ENCODE measurements around the gene RANBP1.

RANBP1 gene

DNA sequence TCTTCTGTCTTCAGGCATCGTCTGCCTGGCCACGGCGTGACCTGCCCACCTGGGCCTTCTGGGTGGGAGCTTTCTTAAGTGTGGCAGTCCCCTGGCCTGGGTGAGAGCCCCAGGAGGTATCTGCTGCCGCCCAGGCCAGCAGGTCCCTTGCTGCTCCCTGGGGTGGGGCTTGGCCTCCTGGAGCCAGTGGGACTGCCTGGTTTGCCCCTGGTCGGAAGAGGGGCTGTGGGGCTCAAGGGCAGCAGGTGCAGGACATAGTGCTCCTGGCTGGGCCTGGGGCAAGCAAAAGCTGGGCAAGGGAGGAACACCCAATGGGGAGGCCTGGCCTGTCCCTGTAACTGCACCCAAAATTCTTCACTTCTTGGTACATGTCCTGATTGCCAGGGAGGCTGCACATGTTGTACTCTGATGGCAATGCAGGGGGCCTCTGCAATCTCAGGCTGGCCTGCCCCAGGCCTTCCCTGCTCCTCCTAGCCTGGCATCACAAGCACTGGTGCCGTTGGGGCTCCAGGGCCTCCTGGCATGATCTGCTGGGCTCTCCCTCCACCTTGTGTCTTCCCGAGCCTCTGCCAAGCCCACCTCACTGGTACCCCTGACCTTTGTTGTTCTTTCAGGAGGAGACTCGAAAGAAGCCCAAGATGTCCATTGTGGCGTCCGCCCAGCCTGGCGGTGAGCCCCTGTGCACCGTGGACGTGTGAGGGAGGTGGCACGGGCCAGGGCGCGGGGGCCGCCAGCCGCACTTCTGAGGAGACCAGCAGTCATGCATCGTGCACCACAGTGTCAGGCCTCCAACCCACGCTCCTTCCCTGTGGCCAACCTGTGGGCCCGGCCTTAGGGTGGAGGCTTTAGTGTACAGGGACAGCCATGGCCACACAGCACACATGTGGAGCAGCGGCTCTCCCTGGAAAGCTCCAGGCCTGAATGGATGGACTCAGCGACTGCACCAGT lies 6.2 kb upstream of the RANBP1 start:
- Histone ChIP-seq H3K27me3 (ENCODE audit: insufficient read depth, low read length, poor library complexity, severe bottlenecking) (no peaks in the 10 kb centered on the region), H3K36me3 (ENCODE audit: insufficient read depth, low read length) (peaks cover 91% of the 10 kb centered on the region; the same call in 1 of the 2 replicates), H3K9me3 (ENCODE audit: insufficient read depth, low read depth, low read length) (no peaks in the 10 kb centered on the region), H2AFZ (ENCODE audit: low read length) (no peak overlapping the region), H3K4me3 (ENCODE audit: low read length, poor library complexity, severe bottlenecking) (no peak overlapping the region), H3K79me2 (ENCODE audit: insufficient read depth, low read length) (peaks cover 28% of the 10 kb centered on the region; the same call in 1 of the 2 replicates), H3K4me2 (ENCODE audit: low read depth, low read length, poor library complexity, severe bottlenecking) (no peak overlapping the region), H4K20me1 (ENCODE audit: insufficient read depth, low read length, poor library complexity, severe bottlenecking) (peaks cover 21% of the 10 kb centered on the region), H3K9ac (ENCODE audit: low read depth, low read length, poor library complexity, severe bottlenecking) (no peak overlapping the region), H3F3A (ENCODE audit: low read depth) (no peaks in the 10 kb centered on the region), H3K9me2 (replicated peaks; ENCODE audit: low read depth, low read length) (no peaks in the 10 kb centered on the region), H3K4me1 (ENCODE audit: insufficient read depth, low read length, poor library complexity, severe bottlenecking) (no peaks in the 10 kb centered on the region)
- TF ChIP-seq EZH2phosphoT487 (IDR thresholded peaks at IDR 0.05; ENCODE audit: borderline replicate concordance), result no peak
- TF ChIP-seq CTCF (conservative IDR thresholded peaks at IDR 0.05; ENCODE audit: low read length), result no peak

GRCh38 chr22:20110359-20110985 lies 5.4 kb upstream of the RANBP1 start:
- no peaks in the 10 kb centered on the region for H3K27me3 ChIP-seq (ENCODE audit: insufficient read depth, low read length, poor library complexity, severe bottlenecking)
- peaks cover 84% of the 10 kb centered on the region; the same call in 1 of the 2 replicates for H3K36me3 ChIP-seq (ENCODE audit: insufficient read depth, low read length)
- H3K9me3 ChIP-seq (ENCODE audit: insufficient read depth, low read depth, low read length), result no peaks in the 10 kb centered on the region
- H3K4me3 ChIP-seq (ENCODE audit: low read length, poor library complexity, severe bottlenecking), result no peak overlapping the region
- peaks cover 14% of the 10 kb centered on the region for H4K20me1 ChIP-seq (ENCODE audit: insufficient read depth, low read length, poor library complexity, severe bottlenecking)
- H3K79me2 ChIP-seq (ENCODE audit: insufficient read depth, low read length), result peaks cover 28% of the 10 kb centered on the region
- no peak overlapping the region for H3K9ac ChIP-seq (ENCODE audit: low read depth, low read length, poor library complexity, severe bottlenecking)
- no peak overlapping the region for H3K4me2 ChIP-seq (ENCODE audit: low read depth, low read length, poor library complexity, severe bottlenecking)
- no peaks in the 10 kb centered on the region for H3F3A ChIP-seq (ENCODE audit: low read depth)
- H3K9me2 ChIP-seq (replicated peaks; ENCODE audit: low read depth, low read length), result no peaks in the 10 kb centered on the region
- no peak overlapping the region for H2AFZ ChIP-seq (ENCODE audit: low read length)
- no peak for TF ChIP-seq CTCF (conservative IDR thresholded peaks at IDR 0.05; ENCODE audit: low read length)
- no peak for TF ChIP-seq EZH2phosphoT487 (IDR thresholded peaks at IDR 0.05; ENCODE audit: borderline replicate concordance)
- peaks cover 4% of the 10 kb centered on the region for H3K4me1 ChIP-seq (ENCODE audit: insufficient read depth, low read length, poor library complexity, severe bottlenecking)

- peaks cover 31% of the 10 kb centered on the region for H3K79me2 ChIP-seq (ENCODE audit: insufficient read depth, low read length)
- H3K9ac ChIP-seq (ENCODE audit: low read depth, low read length, poor library complexity, severe bottlenecking), result no peak overlapping the region
- no peaks in the 10 kb centered on the region for H3K9me3 ChIP-seq (ENCODE audit: insufficient read depth, low read depth, low read length)
- H4K20me1 ChIP-seq (ENCODE audit: insufficient read depth, low read length, poor library complexity, severe bottlenecking), result peaks cover 10% of the 10 kb centered on the region
- H3K4me2 ChIP-seq (ENCODE audit: low read depth, low read length, poor library complexity, severe bottlenecking), result no peak overlapping the region
- TF ChIP-seq EZH2phosphoT487 (IDR thresholded peaks at IDR 0.05; ENCODE audit: borderline replicate concordance) (no peak), CTCF (conservative IDR thresholded peaks at IDR 0.05; ENCODE audit: low read length) (peak; percentile 54)
- H3K27me3 ChIP-seq (ENCODE audit: insufficient read depth, low read length, poor library complexity, severe bottlenecking), result no peaks in the 10 kb centered on the region
- H3K4me3 ChIP-seq (ENCODE audit: low read length, poor library complexity, severe bottlenecking), result no peak overlapping the region
- H3K36me3 ChIP-seq (ENCODE audit: insufficient read depth, low read length), result peaks cover 77% of the 10 kb centered on the region; the same call in 1 of the 2 replicates
- H3K4me1 ChIP-seq (ENCODE audit: insufficient read depth, low read length, poor library complexity, severe bottlenecking), result peaks cover 11% of the 10 kb centered on the region
- no peaks in the 10 kb centered on the region for H3F3A ChIP-seq (ENCODE audit: low read depth)
- H3K9me2 ChIP-seq (replicated peaks; ENCODE audit: low read depth, low read length), result no peaks in the 10 kb centered on the region
- no peak overlapping the region for H2AFZ ChIP-seq (ENCODE audit: low read length)
These were observed 4.7 kb upstream of the RANBP1 start for GRCh38 chr22:20111045-20111688.
